Activated naive CD4-positive, alpha-beta T cell treated with anti-CD3 and anti-CD28 coated beads for 36 hours (primary cell): ENCODE measurements around the gene AGPAT4. TPM values are rescaled to one million over a fixed set of nuclear protein-coding genes. Genes with fewer than 3 reads are reported as not detected.
"Not testable (repeated sequence)": the region's sequence is repeated elsewhere in the genome, so short reads cannot be mapped to it uniquely, and the experiment has no call there.

Experiments used
- CTCF ChIA-PET: fragments of 350-600 bp; sonication (Branson Sonifier 250); formaldehyde crosslinking; loops from one replicate; lab custom pipeline; 2021; ENCODE audit warnings: antibody characterized with exemption; lab: Charles Lee
- DNase-seq: peaks from one replicate; pipeline ENCODE4 v3.0.0-alpha.2; 2020
- H3K27ac Mint-ChIP-seq: one replicate; pipeline ENCODE4 v1.8.0; 2021; ENCODE audit warnings: mild to moderate bottlenecking, mixed read lengths
- H3K27me3 Mint-ChIP-seq: one replicate; pipeline ENCODE4 v1.8.0; 2021; ENCODE audit warnings: low read depth, mixed read lengths
- H3K36me3 Mint-ChIP-seq: one replicate; pipeline ENCODE4 v1.8.0; 2021; ENCODE audit warnings: low read depth, mixed read lengths
- H3K4me1 Mint-ChIP-seq: one replicate; pipeline ENCODE4 v1.8.0; 2021; ENCODE audit warnings: low read depth, mixed read lengths
- H3K4me3 Mint-ChIP-seq: one replicate; pipeline ENCODE4 v1.8.0; 2021; ENCODE audit warnings: mild to moderate bottlenecking, moderate library complexity, mixed read lengths
- H3K9me3 Mint-ChIP-seq: one replicate; pipeline ENCODE4 v1.8.0; 2021; ENCODE audit warnings: mixed read lengths
- intact Hi-C: fragments of 100-400 bp; cut with micrococcal nuclease; formaldehyde crosslinking; loops from one replicate; pipeline ENCODE4 v1.15.1; 2023
- total RNA-seq, 2 experiments: library from RNA; stranded (reverse); gene quantifications; one replicate each; pipeline ENCODE4 v1.2.3, GENCODE V29; 2021

AGPAT4 gene, protein sequence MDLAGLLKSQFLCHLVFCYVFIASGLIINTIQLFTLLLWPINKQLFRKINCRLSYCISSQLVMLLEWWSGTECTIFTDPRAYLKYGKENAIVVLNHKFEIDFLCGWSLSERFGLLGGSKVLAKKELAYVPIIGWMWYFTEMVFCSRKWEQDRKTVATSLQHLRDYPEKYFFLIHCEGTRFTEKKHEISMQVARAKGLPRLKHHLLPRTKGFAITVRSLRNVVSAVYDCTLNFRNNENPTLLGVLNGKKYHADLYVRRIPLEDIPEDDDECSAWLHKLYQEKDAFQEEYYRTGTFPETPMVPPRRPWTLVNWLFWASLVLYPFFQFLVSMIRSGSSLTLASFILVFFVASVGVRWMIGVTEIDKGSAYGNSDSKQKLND
- total RNA-seq = 1 to 10 TPM; 3.7 to 4.2 TPM

DNA sequence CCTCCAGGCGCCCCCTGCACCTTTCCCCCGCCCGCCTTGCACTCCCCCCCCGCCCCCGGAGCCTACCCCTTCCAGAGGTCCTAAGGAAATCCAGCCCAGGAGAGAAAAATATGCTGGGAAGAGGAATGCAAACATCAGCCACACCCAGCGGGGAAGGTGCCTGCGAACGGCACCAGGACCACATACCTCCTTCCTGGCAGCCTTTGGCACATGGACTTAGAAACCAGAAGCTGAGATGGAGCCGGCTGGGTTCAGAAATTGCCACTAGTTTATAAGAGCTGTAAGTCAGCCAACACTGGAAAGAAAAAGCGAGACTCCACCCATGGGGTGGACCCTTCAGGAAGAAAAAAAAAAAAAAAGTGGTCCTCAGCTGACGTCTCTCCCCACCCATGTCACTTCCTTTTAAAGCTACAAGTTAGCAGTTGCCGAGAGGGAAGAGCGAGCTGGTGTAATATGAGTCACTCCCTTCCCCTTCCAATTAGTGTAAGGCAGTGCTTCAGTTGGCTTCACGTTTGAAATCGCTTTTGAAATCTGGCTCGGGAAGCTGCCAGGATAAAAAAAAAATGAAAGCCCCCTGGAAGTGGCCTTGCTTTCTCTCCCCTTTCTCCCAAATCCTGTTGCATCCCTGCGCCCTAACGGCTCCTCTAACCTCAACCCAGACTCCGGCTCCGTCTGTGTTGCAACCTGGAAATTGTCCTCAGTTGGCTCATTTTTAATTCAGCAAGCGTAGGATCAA, at the start of gene AGPAT4:
AGPAT4 (minus strand) TSS at position 310 of the 736 bp plus-strand sequence. CDS start 41,848 bp downstream, outside the sequence.
- intact Hi-C loops = loop anchor here (1.0 to 5.0 kb wide), 6 partner anchors 38 to 1453 kb away; partner anchors contain the start of genes MAP3K4, PACRG and PRKN
- Mint-ChIP-seq H3K36me3 (no peaks in the 10 kb centered on the region), H3K27me3 (peaks cover 3% of the 10 kb centered on the region), H3K27ac (peak within 1 kb of the TSS; percentile 77), H3K4me3 (peak within 1 kb of the TSS; percentile 73), H3K9me3 (no peaks in the 10 kb centered on the region), H3K4me1 (peaks cover 16% of the 10 kb centered on the region)
- CTCF ChIA-PET = interaction anchor here (0.7 kb wide), 1 partner anchor 121 kb away, joined by 3 read pairs; no protein-coding TSS in a partner anchor
- peak; percentile 71 for DNase-seq

DNA sequence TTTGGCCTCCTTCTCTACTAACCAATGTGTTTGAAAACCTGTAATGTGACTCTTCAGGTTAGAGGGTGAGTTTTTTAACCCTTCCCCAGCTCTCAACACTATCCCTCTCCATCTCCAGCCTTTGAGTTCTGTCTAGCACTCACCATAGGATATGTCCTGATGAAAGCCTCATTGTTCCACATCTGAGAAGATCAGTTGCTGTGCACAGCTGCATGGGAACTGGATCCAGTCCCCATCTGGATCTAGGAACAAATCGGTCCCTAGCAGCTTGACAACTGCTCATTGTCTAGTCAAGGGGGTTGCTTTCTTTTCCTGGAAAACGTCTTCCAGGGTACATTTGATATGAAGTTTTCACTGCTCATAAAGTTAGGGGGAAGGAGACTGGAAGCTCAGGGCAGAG, 45.4 kb upstream of the AGPAT4 start:
- intact Hi-C loops = no loop called here
- DNase-seq = no peak
- Mint-ChIP-seq H3K27ac (no peak overlapping the region), H3K4me1 (no peaks in the 10 kb centered on the region), H3K4me3 (no peak overlapping the region), H3K36me3 (no peaks in the 10 kb centered on the region), H3K27me3 (no peaks in the 10 kb centered on the region), H3K9me3 (peaks cover 4% of the 10 kb centered on the region)
- CTCF ChIA-PET = no interaction called here

DNA sequence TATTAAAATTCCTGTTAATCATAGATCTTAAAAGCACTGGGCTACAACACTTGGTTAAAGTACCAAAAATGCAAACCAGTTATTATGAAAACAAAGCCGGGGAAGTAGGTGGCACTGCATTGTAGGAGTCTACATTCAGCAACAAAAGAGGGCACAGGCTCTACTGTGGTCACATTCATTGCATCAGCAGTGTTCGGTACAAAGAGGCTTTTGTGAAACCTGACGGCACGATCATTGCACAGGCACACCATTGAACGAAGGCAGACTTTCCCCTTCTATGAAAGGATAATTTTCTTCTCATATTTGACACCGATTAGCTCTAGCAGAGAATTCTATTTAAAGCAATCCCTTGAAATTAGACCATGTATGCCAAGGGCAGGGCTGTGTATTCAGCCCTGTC, 44.6 kb upstream of the AGPAT4 start:
- DNase-seq = no peak
- Mint-ChIP-seq H3K4me1 (no peaks in the 10 kb centered on the region), H3K4me3 (no peak overlapping the region), H3K9me3 (peaks cover 4% of the 10 kb centered on the region), H3K27ac (no peak overlapping the region), H3K36me3 (no peaks in the 10 kb centered on the region), H3K27me3 (no peaks in the 10 kb centered on the region)
- intact Hi-C loops = no loop called here
- CTCF ChIA-PET = no interaction called here

DNA sequence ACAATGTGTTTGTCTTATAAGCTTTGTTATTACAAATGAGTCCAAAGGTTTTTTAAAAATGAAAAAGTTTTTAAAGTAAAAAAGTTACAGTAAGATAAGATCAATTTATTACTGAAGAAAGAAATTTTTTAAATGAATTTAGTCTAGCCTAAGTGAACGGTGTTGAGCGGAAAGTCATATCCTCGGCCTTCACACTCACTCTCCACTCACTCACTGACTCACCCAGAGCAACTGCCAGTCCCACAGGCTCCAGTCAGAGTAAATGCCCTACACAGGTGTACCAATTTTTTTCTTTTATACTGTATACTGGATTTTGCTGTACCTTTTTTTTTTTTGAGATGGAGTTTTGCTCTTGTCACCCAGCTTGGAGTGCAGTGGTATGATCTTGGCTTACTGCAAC, 42.7 kb upstream of the AGPAT4 start:
- Mint-ChIP-seq H3K27ac (no peak overlapping the region), H3K4me1 (no peaks in the 10 kb centered on the region), H3K4me3 (no peak overlapping the region), H3K36me3 (no peaks in the 10 kb centered on the region), H3K27me3 (no peaks in the 10 kb centered on the region), H3K9me3 (peaks cover 2% of the 10 kb centered on the region)
- intact Hi-C loops = no loop called here
- no peak for DNase-seq
- CTCF ChIA-PET = interaction anchor here (0.7 kb wide), 2 partner anchors 9 to 26 kb away, joined by 3 read pairs; no protein-coding TSS in a partner anchor

DNA sequence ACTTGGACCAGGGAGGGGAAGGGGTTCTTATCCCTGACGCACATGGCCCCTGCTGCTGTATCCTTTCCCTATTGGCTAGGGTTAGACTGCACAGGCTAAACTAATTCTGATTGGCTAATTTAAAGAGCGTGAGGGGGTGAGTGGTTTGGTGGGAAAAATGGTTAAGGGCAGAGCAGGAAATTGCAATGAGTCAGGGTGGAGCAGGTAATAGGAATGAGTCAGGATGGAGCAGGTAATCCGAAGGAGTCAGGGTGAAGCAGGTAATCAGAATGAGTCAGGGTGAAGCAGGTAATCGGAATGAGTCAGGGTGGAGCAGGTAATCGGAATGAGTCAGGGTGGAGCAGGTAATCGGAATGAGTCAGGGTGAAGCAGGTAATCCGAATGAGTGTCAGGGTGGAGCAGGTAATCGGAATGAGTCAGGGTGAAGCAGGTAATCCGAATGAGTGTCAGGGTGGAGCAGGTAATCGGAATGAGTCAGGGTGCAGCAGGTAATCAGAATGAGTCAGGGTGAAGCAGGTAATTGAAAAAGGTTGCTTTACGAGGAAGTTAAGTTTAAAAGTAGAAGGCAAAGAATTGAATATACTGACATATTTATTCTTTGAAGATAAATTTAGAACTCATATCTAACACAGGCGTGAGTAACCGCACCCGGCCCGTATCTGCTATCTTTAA, 41.5 kb upstream of the AGPAT4 start:
- intact Hi-C loops, H3K27me3 Mint-ChIP-seq, CTCF ChIA-PET, H3K36me3 Mint-ChIP-seq, H3K9me3 Mint-ChIP-seq, H3K4me3 Mint-ChIP-seq, H3K27ac Mint-ChIP-seq, DNase-seq, H3K4me1 Mint-ChIP-seq: not testable (repeated sequence)

DNA sequence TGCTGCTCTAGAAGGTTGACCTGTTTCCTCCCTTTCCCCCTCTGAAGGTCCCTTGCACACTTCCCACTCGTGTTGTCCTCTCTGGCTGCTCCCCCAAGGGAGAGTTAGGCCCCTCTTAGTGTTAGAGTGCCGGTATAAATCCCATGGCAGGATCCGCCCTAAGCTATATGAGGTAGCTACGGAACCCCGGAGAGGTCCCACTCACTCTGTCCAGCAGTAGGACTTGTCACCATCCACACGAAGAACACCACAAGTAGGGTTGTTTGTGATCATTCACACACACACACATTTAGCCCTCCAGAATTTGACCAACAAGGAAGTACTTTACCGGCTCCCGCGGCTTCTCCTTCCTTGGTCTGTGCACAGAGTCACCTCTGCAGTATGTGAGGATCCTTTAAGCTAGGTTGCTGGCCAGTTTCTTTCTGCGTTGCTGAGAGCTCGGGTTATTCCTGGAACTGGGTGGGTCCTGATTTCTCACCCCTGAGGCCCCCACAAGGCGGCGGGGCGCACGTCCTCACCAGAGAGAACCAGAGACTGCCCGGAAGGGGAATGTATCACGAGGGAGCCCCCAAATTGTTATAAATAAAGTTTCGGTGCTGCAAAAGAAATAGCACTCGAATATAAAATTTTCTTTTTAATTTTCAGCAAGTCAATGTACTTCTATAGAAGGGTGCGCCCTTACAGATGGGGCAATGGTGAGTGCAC, 40.8 kb upstream of the AGPAT4 start:
- H3K27me3 Mint-ChIP-seq, CTCF ChIA-PET, H3K9me3 Mint-ChIP-seq, H3K4me3 Mint-ChIP-seq, H3K4me1 Mint-ChIP-seq, H3K36me3 Mint-ChIP-seq, H3K27ac Mint-ChIP-seq, intact Hi-C loops, DNase-seq: not testable (repeated sequence)

DNA sequence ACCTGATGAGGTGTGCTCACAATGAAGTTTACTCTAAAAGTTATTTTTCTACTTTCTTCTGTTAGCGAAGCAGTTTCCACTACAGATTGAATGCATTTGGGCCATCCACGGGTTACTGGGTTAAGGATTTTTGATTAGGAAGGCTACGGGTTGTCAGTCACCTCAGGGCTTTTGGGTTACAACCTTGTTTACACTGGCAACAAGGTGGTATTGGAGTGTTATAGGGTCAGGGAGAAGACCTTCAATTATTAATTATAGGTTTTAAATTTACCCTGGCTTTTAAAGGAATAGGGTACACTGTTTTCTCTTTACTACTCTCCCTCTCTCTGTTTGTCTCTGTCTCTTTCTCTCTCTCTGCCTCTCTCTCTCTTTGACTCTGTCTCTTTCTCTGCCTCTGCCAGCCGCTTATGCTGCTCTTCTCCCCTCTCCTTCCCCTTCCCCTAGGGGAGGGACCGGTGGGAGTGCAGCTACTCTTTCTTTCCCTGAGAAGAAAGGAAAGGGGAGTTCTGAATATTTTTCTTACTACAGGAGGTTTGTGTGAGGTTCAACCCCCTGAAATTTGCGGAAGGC, 40.2 kb upstream of the AGPAT4 start:
- H3K27ac Mint-ChIP-seq = no peak overlapping the region
- CTCF ChIA-PET = no interaction called here

DNA sequence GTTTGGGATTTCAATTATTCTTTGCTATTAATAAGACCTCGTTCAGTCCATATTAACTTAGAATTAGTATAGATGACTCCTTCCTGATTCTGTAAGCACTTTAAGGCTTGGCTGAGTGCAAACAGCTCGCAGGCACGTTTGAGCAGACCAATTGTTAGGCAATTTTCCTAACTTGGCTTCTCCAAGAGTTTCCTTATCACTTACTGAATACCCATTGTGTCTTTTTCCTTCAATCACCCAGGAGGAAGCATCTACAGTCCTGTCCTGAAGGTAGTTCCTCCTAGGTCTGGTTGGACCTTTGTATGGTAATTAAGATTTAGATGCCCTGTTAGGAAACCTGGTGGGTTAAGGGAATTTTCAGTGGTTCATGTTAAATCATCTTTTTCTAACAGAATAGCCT, 39.6 kb upstream of the AGPAT4 start:
- H3K36me3 Mint-ChIP-seq, H3K27ac Mint-ChIP-seq, DNase-seq, H3K4me3 Mint-ChIP-seq, H3K27me3 Mint-ChIP-seq, intact Hi-C loops, H3K9me3 Mint-ChIP-seq, CTCF ChIA-PET, H3K4me1 Mint-ChIP-seq: not testable (repeated sequence)

More for the DNA sequence above, 40.2 kb upstream of the AGPAT4 start:
- intact Hi-C loops = no loop called here
- peaks cover 2% of the 10 kb centered on the region for H3K9me3 Mint-ChIP-seq
- no peak overlapping the region for H3K4me3 Mint-ChIP-seq
- H3K36me3 Mint-ChIP-seq = no peaks in the 10 kb centered on the region
- DNase-seq = no peak
- no peaks in the 10 kb centered on the region for H3K4me1 Mint-ChIP-seq
- peaks cover 4% of the 10 kb centered on the region for H3K27me3 Mint-ChIP-seq

DNA sequence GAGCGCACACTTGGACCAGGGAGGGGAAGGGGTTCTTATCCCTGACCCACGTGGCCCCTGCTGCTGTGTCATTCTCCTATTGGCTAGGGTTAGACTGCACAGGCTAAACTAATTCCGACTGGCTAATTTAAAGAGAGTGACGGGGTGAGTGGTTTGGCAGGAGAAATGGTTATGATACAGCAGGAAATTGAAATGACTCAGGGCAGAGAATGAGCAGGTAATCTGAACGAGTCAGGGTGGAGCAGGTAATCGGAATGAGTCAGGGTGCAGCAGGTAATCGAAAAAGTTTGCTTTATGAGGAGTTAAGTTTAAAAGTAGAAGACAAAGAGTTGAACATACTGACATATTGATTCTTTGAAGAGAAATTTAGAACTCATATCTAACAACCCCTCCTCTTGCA, 35.9 kb upstream of the AGPAT4 start:
- H3K4me1 Mint-ChIP-seq, H3K9me3 Mint-ChIP-seq, DNase-seq, H3K27ac Mint-ChIP-seq, H3K36me3 Mint-ChIP-seq, H3K4me3 Mint-ChIP-seq, CTCF ChIA-PET, H3K27me3 Mint-ChIP-seq, intact Hi-C loops: not testable (repeated sequence)

DNA sequence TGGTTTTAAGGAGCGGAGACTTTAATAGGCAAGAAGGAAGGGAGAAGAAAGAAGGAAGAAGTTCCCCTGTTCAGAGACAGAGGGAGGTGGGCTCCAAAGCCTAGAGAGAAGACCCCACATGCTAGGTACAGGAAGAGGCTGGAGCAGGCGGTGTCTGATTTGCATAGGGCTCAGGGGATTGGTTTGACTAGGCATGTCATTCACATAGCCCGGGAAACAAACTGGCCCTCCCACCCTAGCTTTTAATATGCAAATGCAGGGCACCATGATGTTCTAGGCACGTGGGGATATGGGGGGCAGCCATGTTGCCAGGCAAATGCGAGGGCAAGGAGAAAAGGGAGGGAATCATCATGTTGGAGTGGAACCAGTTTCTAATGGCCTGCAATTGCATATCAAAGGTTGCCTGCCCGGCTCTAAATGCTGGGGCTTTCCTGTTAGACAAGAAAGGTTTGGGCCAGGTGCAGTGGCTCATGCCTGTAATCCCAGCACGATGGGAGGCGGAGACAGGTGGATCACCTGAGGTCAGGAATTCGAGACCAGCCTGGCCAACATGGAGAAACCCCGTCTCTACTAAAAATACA, 34.3 kb upstream of the AGPAT4 start:
- H3K4me1 Mint-ChIP-seq = no peaks in the 10 kb centered on the region
- H3K9me3 Mint-ChIP-seq = no peaks in the 10 kb centered on the region
- peaks cover 4% of the 10 kb centered on the region for H3K27me3 Mint-ChIP-seq
- H3K36me3 Mint-ChIP-seq = no peaks in the 10 kb centered on the region
- H3K27ac Mint-ChIP-seq = no peak overlapping the region
- no peak overlapping the region for H3K4me3 Mint-ChIP-seq
- intact Hi-C loops = no loop called here
- DNase-seq = no peak
- CTCF ChIA-PET = no interaction called here

DNA sequence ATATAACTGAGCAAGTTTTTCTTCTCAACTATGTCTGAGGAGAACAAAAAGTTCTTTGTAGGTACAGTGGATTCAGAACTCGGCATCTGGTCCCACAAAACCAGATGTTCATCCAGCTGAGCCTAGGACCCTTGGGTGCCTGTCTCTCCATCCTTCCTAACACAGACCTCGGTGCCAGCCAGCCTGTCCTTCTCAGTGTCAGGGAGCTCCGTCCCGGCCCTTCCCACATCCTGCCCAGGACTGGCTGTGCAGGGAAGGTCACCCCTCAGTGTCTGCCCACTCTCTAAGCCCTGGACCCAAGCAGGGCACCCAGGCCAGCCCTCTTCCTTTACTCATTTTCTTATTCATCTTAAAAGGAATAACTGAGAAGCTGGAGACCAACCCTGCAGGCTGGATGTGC, 32.0 kb upstream of the AGPAT4 start:
- no peaks in the 10 kb centered on the region for H3K4me1 Mint-ChIP-seq
- no peaks in the 10 kb centered on the region for H3K9me3 Mint-ChIP-seq
- intact Hi-C loops = no loop called here
- H3K27me3 Mint-ChIP-seq = no peaks in the 10 kb centered on the region
- CTCF ChIA-PET = no interaction called here
- H3K4me3 Mint-ChIP-seq = no peak overlapping the region
- no peak overlapping the region for H3K27ac Mint-ChIP-seq
- DNase-seq = no peak
- no peaks in the 10 kb centered on the region for H3K36me3 Mint-ChIP-seq
